ENCODE data around the gene STAG3. TPM values are rescaled to one million over a fixed set of nuclear protein-coding genes. Genes with fewer than 3 reads are reported as not detected.
A peak's percentile ranks its signal among the peaks of the same experiment; 100 is the strongest.

The STAG3 gene
- total and polyA plus RNA-seq, 9 of the 15 experiments (the other 6 are each of a cell fraction or from before 2014, with no cell fraction given): 0.54 to 2.5 (median 1.7) TPM

- TF ChIP-seq TAF7 (tag; IDR thresholded peaks at IDR 0.05): peak; percentile 80; the same call in 1 of the 2 replicates
- 0 out of 2 replicates have a peak, but pooled peaks have one; percentile 11 for TF ChIP-seq ZKSCAN1 (IDR thresholded peaks at IDR 0.05; ENCODE audit: low read depth, low read length)
- TF ChIP-seq CREB5 (CRISPR knock-in tag; IDR thresholded peaks at IDR 0.05): no peak
- no peak for TF ChIP-seq SRSF9 (IDR thresholded peaks at IDR 0.05; ENCODE audit: borderline replicate concordance, low read depth, low read length)
- peak; percentile 16; the same call in 1 of the 2 replicates for TF ChIP-seq LEF1 (IDR thresholded peaks at IDR 0.05)
- TF ChIP-seq HNRNPLL (IDR thresholded peaks at IDR 0.05; ENCODE audit: low read depth, low read length, poor library complexity, severe bottlenecking): peak; percentile 63
- TF ChIP-seq L3MBTL2 (IDR thresholded peaks at IDR 0.05): peak; percentile 90
- no peak for TF ChIP-seq ZNF764 (CRISPR knock-in tag; IDR thresholded peaks at IDR 0.05; ENCODE audit: low read depth)
- no peak for TF ChIP-seq TCFL5 (CRISPR knock-in tag; conservative IDR thresholded peaks at IDR 0.05)
- TF ChIP-seq SP2 (IDR thresholded peaks at IDR 0.05; ENCODE audit: extremely low read depth, low read depth, low read length, poor library complexity, severe bottlenecking): peak; percentile 92
- no peak for TF ChIP-seq IRF2 (CRISPR knock-in tag; IDR thresholded peaks at IDR 0.05)
- TF ChIP-seq PHF20 (IDR thresholded peaks at IDR 0.05; ENCODE audit: partially characterized antibody): peak; percentile 87
- TF ChIP-seq TOE1 (IDR thresholded peaks at IDR 0.05; ENCODE audit: borderline replicate concordance): peak; percentile 99
- TF ChIP-seq TOE1 (CRISPR knock-in tag; IDR thresholded peaks at IDR 0.05; ENCODE audit: borderline replicate concordance, low read depth): no peak
- peak; percentile 89 for TF ChIP-seq ZBTB2 (IDR thresholded peaks at IDR 0.05)
- no peak for TF ChIP-seq KLF6 (CRISPR knock-in tag; IDR thresholded peaks at IDR 0.05; ENCODE audit: borderline replicate concordance)
- peak; percentile 21; the same call in 1 of the 2 replicates for TF ChIP-seq CREB3L1 (IDR thresholded peaks at IDR 0.05; ENCODE audit: borderline replicate concordance, low read depth)
- TF ChIP-seq PKNOX1 (IDR thresholded peaks at IDR 0.05): peak; percentile 99
- peak; percentile 58 to 73; a peak in 3 of 4 replicates for TF ChIP-seq MLLT1 (IDR thresholded peaks at IDR 0.05)
- no peak for TF ChIP-seq ZNF253 (CRISPR knock-in tag; conservative IDR thresholded peaks at IDR 0.05)
- TF ChIP-seq MEF2D (tag; conservative IDR thresholded peaks at IDR 0.05; ENCODE audit: low read depth): no peak
These were observed 29.0 kb upstream of the STAG3 start, which contains the start of gene LAMTOR4 (continued) for GRCh38 chr7:100148559-100149328.

Measured in K562 (cell line).